Thoracic aorta (tissue), 2 donors: Measurements from ENCODE around the gene NPR2. TPM values are rescaled to one million over a fixed set of nuclear protein-coding genes. Genes with fewer than 3 reads are reported as not detected.

ENCODE experiments used
- ATAC-seq: fragments of 150-250 bp; one replicate; pipeline ENCODE4 v1.8.0; 2017; ENCODE audit warnings: low read depth; ENCODE audit not compliant: insufficient number of reproducible peaks, low FRiP score
- DNase-seq: peaks from one replicate; pipeline ENCODE4 v3.0.0-alpha.2; 2020; ENCODE audit warnings: low spot score
- H3K27ac ChIP-seq, 2 donors: fragments of 200-600 bp; sonication (generic); 1 replicate in 1 of 2; 2 replicates in 1 of 2; pipeline ENCODE4 v1.5.1; 2016; ENCODE audit warnings: mild to moderate bottlenecking in 2 of 2, moderate library complexity in 2 of 2
- H3K27me3 ChIP-seq: fragments of 200-600 bp; sonication (generic); replicated peaks from 2 replicates; pipeline ENCODE4 v1.6.0; 2016; ENCODE audit warnings: mild to moderate bottlenecking; ENCODE audit not compliant: insufficient read depth
- H3K36me3 ChIP-seq: fragments of 200-600 bp; sonication (generic); one replicate; pipeline ENCODE4 v1.5.1; 2016
- H3K4me1 ChIP-seq, 2 donors: fragments of 200-600 bp; sonication (generic); 1 replicate in 1 of 2; 2 replicates in 1 of 2; pipeline versions ENCODE4 v1.5.1 to v1.6.0; 2016; ENCODE audit warnings: low read depth in 2 of 2, mild to moderate bottlenecking in 1 of 2; ENCODE audit not compliant: control insufficient read depth in 1 of 2
- H3K4me3 ChIP-seq: fragments of 200-600 bp; sonication (generic); 2 replicates; pipeline ENCODE4 v1.5.1; 2016; ENCODE audit warnings: mild to moderate bottlenecking
- H3K9me3 ChIP-seq: fragments of 200-600 bp; sonication (generic); 2 replicates; pipeline ENCODE4 v1.5.1; 2016
- total RNA-seq, 2 donors: library from RNA; depleted of rRNA; stranded (reverse); fragments of >200 nt; gene quantifications; one replicate each; pipeline versions ENCODE4 v1.1.0 to v1.2.3, GENCODE V29; 2016
- TF ChIP-seq, protein P1 (sequence below): fragments of 200-600 bp; sonication (generic); IDR thresholded peaks from one replicate; pipeline ENCODE4 v1.5.1; 2019; ENCODE audit warnings: antibody characterized with exemption

The NPR2 gene
- total RNA-seq, 2 donors from 2014 or later = 30.8 to 38.2 TPM

DNA sequence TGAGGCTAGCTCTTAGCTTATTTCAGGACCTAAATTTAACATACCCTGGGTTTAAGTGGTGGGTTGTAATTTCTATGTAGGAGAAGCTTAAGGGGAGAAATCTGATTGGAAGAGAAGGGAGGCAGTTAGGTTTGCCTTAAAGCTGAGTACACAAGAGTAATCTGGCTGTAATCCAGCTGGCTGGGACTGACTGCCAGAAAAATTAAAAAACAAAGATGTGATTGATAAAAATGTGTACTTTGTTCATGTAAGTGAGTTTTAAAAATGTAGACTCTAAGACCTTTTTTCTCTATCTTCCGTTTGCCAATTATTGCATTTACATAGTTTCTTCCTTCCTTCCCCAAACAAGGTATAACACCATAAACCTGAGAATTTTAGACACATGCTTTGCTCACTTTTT lies 19.9 kb upstream of the NPR2 start:
- TF ChIP-seq, protein P1, sequence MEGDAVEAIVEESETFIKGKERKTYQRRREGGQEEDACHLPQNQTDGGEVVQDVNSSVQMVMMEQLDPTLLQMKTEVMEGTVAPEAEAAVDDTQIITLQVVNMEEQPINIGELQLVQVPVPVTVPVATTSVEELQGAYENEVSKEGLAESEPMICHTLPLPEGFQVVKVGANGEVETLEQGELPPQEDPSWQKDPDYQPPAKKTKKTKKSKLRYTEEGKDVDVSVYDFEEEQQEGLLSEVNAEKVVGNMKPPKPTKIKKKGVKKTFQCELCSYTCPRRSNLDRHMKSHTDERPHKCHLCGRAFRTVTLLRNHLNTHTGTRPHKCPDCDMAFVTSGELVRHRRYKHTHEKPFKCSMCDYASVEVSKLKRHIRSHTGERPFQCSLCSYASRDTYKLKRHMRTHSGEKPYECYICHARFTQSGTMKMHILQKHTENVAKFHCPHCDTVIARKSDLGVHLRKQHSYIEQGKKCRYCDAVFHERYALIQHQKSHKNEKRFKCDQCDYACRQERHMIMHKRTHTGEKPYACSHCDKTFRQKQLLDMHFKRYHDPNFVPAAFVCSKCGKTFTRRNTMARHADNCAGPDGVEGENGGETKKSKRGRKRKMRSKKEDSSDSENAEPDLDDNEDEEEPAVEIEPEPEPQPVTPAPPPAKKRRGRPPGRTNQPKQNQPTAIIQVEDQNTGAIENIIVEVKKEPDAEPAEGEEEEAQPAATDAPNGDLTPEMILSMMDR = no peak
- Histone ChIP-seq H3K4me3 (no peak overlapping the region), H3K27me3 (no peaks in the 10 kb centered on the region), H3K27ac (peak overlapping the region; percentile 16 to 52), H3K9me3 (no peaks in the 10 kb centered on the region), H3K36me3 (no peaks in the 10 kb centered on the region), H3K4me1 (peaks cover 11 to 25% of the 10 kb centered on the region in 2 donors)
- DNase-seq = no peak
- no peak for ATAC-seq

DNA sequence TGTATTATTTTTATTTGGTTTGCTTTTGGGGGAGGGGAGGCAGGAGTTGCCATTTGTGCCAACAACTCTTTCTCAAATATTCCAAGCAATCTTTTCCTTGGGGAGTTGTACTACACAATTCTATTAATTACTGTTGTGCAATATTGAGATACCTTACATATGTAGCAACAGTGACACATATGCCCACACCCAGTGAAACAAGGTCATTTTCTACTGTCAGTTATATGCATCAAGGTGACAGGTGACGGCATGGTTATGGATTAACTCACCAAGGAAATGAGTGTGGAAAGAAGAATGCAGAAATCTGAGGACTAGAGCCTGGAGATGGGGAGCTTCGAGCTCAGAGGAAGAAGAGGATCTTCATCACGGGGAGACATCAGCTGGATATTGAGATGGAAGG lies 19.4 kb upstream of the NPR2 start:
- ATAC-seq = no peak
- Histone ChIP-seq H3K36me3 (no peaks in the 10 kb centered on the region), H3K4me3 (no peak overlapping the region)

DNA sequence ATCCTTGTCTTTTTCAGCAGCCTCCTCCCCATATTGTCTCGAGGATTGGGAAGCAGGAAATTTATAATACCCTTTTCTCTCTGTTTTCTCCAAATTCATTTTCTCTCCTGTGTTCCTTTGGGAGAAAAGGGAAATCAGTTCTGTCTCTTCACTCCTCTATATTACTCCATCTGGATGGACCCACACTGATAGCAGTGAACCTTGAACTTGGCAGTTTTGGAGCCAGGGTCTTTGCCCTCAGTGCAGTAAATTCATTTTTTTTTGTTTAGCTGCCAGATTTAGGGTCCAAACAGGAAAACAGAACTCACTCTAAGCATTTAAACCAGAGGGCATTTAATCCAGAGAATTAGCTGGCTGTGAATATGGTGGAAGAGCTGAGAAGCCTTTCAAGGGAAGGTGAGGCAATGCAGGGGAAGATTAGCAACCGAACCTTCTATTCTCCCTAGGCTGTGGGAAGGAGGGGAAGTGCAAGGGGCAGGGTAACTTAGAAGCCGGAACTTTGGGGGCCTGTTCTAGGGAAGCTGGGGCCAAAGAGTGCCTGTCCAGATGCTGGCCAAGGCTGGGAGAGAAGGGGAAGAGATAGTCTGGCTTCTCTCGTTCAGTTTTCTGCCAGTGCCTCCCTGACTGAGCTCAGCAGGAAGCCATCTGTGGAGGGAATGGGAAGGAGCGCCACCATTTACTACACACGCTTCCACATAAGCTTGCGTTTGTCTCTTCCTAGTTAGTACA lies 16.3 kb upstream of the NPR2 start:
- H3K4me1 ChIP-seq = peaks cover 11 to 22% of the 10 kb centered on the region in 2 donors
- no peak overlapping the region for H3K4me3 ChIP-seq
- no peak overlapping the region for H3K27ac ChIP-seq
- no peaks in the 10 kb centered on the region for H3K27me3 ChIP-seq
- no peaks in the 10 kb centered on the region for H3K9me3 ChIP-seq
- no peak for ATAC-seq
- no peak for DNase-seq
- TF ChIP-seq, protein P1 = no peak
- no peaks in the 10 kb centered on the region for H3K36me3 ChIP-seq

More for the DNA sequence above, 19.4 kb upstream of the NPR2 start:
- peaks cover 11 to 25% of the 10 kb centered on the region in 2 donors for H3K4me1 ChIP-seq
- H3K27me3 ChIP-seq = no peaks in the 10 kb centered on the region
- DNase-seq = no peak
- TF ChIP-seq, protein P1 = no peak
- no peaks in the 10 kb centered on the region for H3K9me3 ChIP-seq
- H3K27ac ChIP-seq = no peak overlapping the region

DNA sequence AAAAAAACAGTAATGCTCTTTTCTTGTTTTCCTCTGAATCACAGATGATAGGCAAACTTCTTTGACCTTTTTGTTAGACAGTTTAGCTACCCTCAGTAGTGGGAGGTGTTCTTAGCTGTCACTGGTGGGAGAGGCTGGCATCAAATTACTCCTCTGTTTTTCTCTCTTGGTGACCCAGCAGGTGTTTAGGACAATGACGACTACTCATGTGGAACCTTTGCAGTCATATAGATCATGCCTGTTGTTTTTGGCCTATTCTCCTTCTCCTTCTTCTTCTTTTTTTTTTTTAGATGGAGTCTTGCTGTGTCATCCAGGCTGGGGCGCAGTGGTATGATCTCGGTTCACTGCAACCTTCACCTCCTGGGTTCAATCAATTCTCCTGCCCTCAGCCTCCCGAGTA lies 15.4 kb upstream of the NPR2 start:
- Histone ChIP-seq H3K9me3 (no peaks in the 10 kb centered on the region), H3K36me3 (no peaks in the 10 kb centered on the region), H3K27ac (no peak overlapping the region), H3K4me3 (no peak overlapping the region), H3K27me3 (no peaks in the 10 kb centered on the region), H3K4me1 (peaks cover 6 to 13% of the 10 kb centered on the region in 2 donors)
- no peak for DNase-seq
- no peak for ATAC-seq
- TF ChIP-seq, protein P1 = no peak

DNA sequence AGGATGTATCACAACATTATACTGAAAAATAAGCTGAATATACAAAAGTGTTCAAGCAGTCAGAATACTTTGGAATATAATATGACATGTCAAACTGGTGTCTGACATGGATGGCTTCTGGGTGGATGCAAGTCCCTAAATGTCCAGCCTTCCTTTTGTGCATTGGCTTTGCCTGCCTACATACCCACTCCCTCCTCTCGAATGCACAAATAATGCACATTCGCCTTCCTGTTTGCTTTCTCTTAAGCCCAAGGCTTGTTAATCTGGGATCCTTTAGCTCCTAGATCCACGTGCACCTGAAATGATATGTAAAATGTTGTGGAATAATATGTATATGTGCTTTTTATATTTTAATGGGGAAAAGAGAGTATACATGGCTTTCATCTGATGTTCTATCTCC lies 12.9 kb upstream of the NPR2 start:
- no peaks in the 10 kb centered on the region for H3K4me1 ChIP-seq

More for the DNA sequence above, 12.9 kb upstream of the NPR2 start:
- TF ChIP-seq, protein P1 = no peak
- Histone ChIP-seq H3K27ac (no peak overlapping the region), H3K4me3 (no peak overlapping the region), H3K36me3 (no peaks in the 10 kb centered on the region), H3K9me3 (no peaks in the 10 kb centered on the region), H3K27me3 (no peaks in the 10 kb centered on the region)
- no peak for ATAC-seq
- no peak for DNase-seq
